Keratinocyte (primary cell): ENCODE measurements around the gene CCDC197. TPM values are rescaled to one million over a fixed set of nuclear protein-coding genes. Genes with fewer than 3 reads are reported as not detected.

Source experiments
- DNase-seq: peaks from one replicate; pipeline ENCODE4 v3.0.0-alpha.2; 2011; ENCODE audit warnings: low read depth, missing footprints, low spot score
- FAIRE-seq: peaks from 2 replicates; lab custom pipeline; 2011; peaks lifted over from hg19 to GRCh38; lab: Jason Lieb, UNC
- H2AFZ ChIP-seq: 2 replicates; pipeline ENCODE4 v1.6.0; 2012; ENCODE audit warnings: low read length, control low read depth, inconsistent platforms; ENCODE audit not compliant: control insufficient read depth
- H3K27ac ChIP-seq: 2 replicates; pipeline ENCODE4 v1.5.1; 2011; ENCODE audit warnings: low read length; ENCODE audit not compliant: control insufficient read depth, insufficient read depth
- H3K27me3 ChIP-seq: 3 replicates; pipeline ENCODE4 v1.6.0; 2011; ENCODE audit warnings: low read length; ENCODE audit not compliant: control insufficient read depth, insufficient read depth; ENCODE audit errors: extremely low read depth
- H3K36me3 ChIP-seq, 2 experiments: 2 replicates in 1 of 2; 3 replicates in 1 of 2; pipeline ENCODE4 v1.5.1; 2011; ENCODE audit warnings: low read length in 2 of 2, mild to moderate bottlenecking in 1 of 2; ENCODE audit not compliant: control insufficient read depth in 2 of 2, insufficient read depth in 2 of 2; ENCODE audit errors: extremely low read depth in 1 of 2
- H3K4me1 ChIP-seq: 3 replicates; pipeline ENCODE4 v1.5.1; 2011; ENCODE audit warnings: low read length; ENCODE audit not compliant: control insufficient read depth, insufficient read depth; ENCODE audit errors: extremely low read depth
- H3K4me2 ChIP-seq: 3 replicates; pipeline ENCODE4 v1.6.0; 2011; ENCODE audit warnings: low read depth, low read length; ENCODE audit not compliant: control insufficient read depth, insufficient read depth; ENCODE audit errors: extremely low read depth
- H3K4me3 ChIP-seq, 3 experiments: fragments of 200-600 bp in 1 of 3; sonication (generic) in 1 of 3; 2 replicates in 2 of 3; 3 replicates in 1 of 3; pipeline ENCODE4 v1.5.1; 2011 to 2016; ENCODE audit warnings: low read length in 3 of 3, mild to moderate bottlenecking in 3 of 3, control low read depth in 2 of 3, inconsistent platforms in 1 of 3, low read depth in 1 of 3, mixed read lengths in 1 of 3, mixed run types in 1 of 3, moderate library complexity in 1 of 3; ENCODE audit not compliant: control insufficient read depth in 2 of 3, insufficient read depth in 2 of 3; ENCODE audit errors: extremely low read depth in 1 of 3
- H3K79me2 ChIP-seq: 2 replicates; pipeline ENCODE4 v1.6.0; 2012; ENCODE audit warnings: low read length; ENCODE audit not compliant: control insufficient read depth, insufficient read depth
- H3K9ac ChIP-seq: 3 replicates; pipeline ENCODE4 v1.6.0; 2011; ENCODE audit warnings: low read length; ENCODE audit not compliant: control insufficient read depth, insufficient read depth; ENCODE audit errors: extremely low read depth
- H3K9me1 ChIP-seq: 3 replicates; pipeline ENCODE4 v1.6.0; 2011; ENCODE audit warnings: low read length; ENCODE audit not compliant: control insufficient read depth, insufficient read depth; ENCODE audit errors: extremely low read depth
- H3K9me3 ChIP-seq: 2 replicates; pipeline ENCODE4 v1.5.1; 2012; ENCODE audit warnings: low read depth, low read length; ENCODE audit not compliant: control insufficient read depth
- H4K20me1 ChIP-seq: 3 replicates; pipeline ENCODE4 v1.6.0; 2011; ENCODE audit warnings: low read length; ENCODE audit not compliant: control insufficient read depth, insufficient read depth; ENCODE audit errors: extremely low read depth
- EZH2 ChIP-seq: IDR thresholded peaks from one replicate; pipeline ENCODE4 v1.6.1; 2012; ENCODE audit warnings: inconsistent platforms, mild to moderate bottlenecking, low read length, moderate library complexity
- dilution Hi-C: fragments of 300-500 bp; cut with MboI; formaldehyde crosslinking; loops from one replicate; pipeline ENCODE4 v1.7.0; 2020; ENCODE audit warnings: low sequenced_read_pairs; ENCODE audit not compliant: extremely low pct_ligation_motif_present
- polyA plus RNA-seq, 5 experiments: library from polyadenylated mRNA; depleted of rRNA in 3 of 5; stranded (reverse) in 3 of 5; stranded (forward) in 1 of 5; unstranded in 1 of 5; fragments of >200 nt; gene quantifications; 1 replicate in 1 of 5; 2 replicates in 3 of 5; 3 replicates in 1 of 5; pipeline versions ENCODE4 v1.2.1 to v1.2.3, GENCODE V29; 2011 to 2012; ENCODE audit warnings: missing spikeins in 2 of 5, low read depth in 1 of 5, low replicate concordance in 1 of 5
- TF ChIP-seq, protein P1 (sequence below), 3 experiments: IDR thresholded peaks in 1 of 3; conservative IDR thresholded peaks in 1 of 3; optimal IDR thresholded peaks in 1 of 3; 2 replicates in 2 of 3; 3 replicates in 1 of 3; pipeline versions ENCODE3 to v1.5.1; 2011; ENCODE audit warnings: low read length in 3 of 3, mild to moderate bottlenecking in 3 of 3, moderate library complexity in 2 of 3, control low read depth in 1 of 3, inconsistent platforms in 1 of 3; ENCODE audit not compliant: insufficient read depth in 2 of 3; ENCODE audit errors: extremely low read depth in 1 of 3

Gene CCDC197
- polyA plus RNA-seq, 1 donor (not counting 4 experiments of a cell fraction or from before 2014, with no cell fraction given), result not detected

DNA sequence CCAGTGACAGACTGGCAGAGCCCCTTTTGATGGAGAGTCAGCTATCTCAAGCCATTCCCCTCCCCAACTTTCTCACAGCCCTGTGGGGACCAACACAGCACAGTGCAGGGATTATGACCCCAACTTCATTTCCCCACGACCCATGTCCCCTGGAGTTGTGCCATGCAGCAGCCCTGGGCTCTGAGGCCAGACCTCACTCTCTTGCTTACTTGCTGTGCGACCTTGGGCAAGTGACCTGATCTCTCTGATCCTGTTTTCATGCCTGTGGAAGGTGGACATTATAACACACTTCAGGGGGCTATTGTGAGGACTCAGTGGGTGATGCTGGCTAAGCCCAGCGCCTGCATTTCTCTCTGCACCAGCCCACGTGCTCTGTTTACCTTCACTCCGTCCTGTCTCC, 43.1 kb downstream of the CCDC197 start:
- dilution Hi-C loops, result no loop called here
- no peak overlapping the region for H3K4me3 ChIP-seq
- no peak overlapping the region for H3K4me2 ChIP-seq
- H3K27ac ChIP-seq, result no peak overlapping the region
- no peaks in the 10 kb centered on the region for H3K4me1 ChIP-seq
- H3K36me3 ChIP-seq, result peaks cover 5 to 14% of the 10 kb centered on the region in 2 experiments
- no peak overlapping the region for H3K9ac ChIP-seq
- DNase-seq (no peak), FAIRE-seq (no peak)
- H3K9me1 ChIP-seq, result no peaks in the 10 kb centered on the region
- TF ChIP-seq, protein P1, sequence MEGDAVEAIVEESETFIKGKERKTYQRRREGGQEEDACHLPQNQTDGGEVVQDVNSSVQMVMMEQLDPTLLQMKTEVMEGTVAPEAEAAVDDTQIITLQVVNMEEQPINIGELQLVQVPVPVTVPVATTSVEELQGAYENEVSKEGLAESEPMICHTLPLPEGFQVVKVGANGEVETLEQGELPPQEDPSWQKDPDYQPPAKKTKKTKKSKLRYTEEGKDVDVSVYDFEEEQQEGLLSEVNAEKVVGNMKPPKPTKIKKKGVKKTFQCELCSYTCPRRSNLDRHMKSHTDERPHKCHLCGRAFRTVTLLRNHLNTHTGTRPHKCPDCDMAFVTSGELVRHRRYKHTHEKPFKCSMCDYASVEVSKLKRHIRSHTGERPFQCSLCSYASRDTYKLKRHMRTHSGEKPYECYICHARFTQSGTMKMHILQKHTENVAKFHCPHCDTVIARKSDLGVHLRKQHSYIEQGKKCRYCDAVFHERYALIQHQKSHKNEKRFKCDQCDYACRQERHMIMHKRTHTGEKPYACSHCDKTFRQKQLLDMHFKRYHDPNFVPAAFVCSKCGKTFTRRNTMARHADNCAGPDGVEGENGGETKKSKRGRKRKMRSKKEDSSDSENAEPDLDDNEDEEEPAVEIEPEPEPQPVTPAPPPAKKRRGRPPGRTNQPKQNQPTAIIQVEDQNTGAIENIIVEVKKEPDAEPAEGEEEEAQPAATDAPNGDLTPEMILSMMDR (optimal IDR thresholded peaks at IDR 0.05 in 1 of 3, IDR thresholded peaks at IDR 0.05 in 1 of 3, conservative IDR thresholded peaks at IDR 0.05 in 1 of 3; ENCODE audit: extremely low read depth in 1 of 3, insufficient read depth in 2 of 3, low read length in 3 of 3), result no peak
- no peak for TF ChIP-seq EZH2
- no peak overlapping the region for H2AFZ ChIP-seq
- H3K9me3 ChIP-seq, result no peaks in the 10 kb centered on the region
- H3K27me3 ChIP-seq, result no peaks in the 10 kb centered on the region
- H4K20me1 ChIP-seq, result no peaks in the 10 kb centered on the region
- no peaks in the 10 kb centered on the region for H3K79me2 ChIP-seq

DNA sequence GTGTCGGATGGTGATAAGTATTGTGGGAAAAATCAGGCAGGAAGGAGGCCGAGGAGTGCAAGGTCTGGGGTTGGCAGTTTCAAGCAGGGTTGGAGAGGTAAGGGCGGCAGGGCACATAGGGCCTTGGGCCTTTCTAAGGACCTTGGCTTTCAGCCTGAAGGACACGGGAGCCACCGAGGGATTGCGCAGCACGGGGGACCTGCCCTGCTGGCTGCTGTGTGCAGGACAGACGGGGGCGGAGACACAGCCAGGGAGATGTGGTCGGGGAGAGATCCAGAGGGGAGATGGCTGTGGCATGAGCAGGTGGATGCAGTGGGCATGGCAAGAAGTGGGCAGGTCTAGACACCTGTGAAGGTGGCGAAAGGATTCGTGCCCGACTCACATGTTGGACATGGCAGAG, 43.7 kb downstream of the CCDC197 start:
- Histone ChIP-seq H4K20me1 (no peaks in the 10 kb centered on the region), H3K4me3 (no peak overlapping the region), H3K4me1 (no peaks in the 10 kb centered on the region), H3K27ac (no peak overlapping the region), H3K9me1 (no peaks in the 10 kb centered on the region), H3K9ac (no peak overlapping the region), H3K79me2 (no peaks in the 10 kb centered on the region), H3K4me2 (no peak overlapping the region), H3K27me3 (no peaks in the 10 kb centered on the region), H3K36me3 (peaks cover 7 to 14% of the 10 kb centered on the region in 2 experiments), H2AFZ (no peak overlapping the region), H3K9me3 (no peaks in the 10 kb centered on the region)
- DNase-seq (no peak), FAIRE-seq (no peak)
- TF ChIP-seq, protein P1 (optimal IDR thresholded peaks at IDR 0.05 in 1 of 3, IDR thresholded peaks at IDR 0.05 in 1 of 3, conservative IDR thresholded peaks at IDR 0.05 in 1 of 3; ENCODE audit: extremely low read depth in 1 of 3, insufficient read depth in 2 of 3, low read length in 3 of 3), result no peak
- TF ChIP-seq EZH2, result no peak
- dilution Hi-C loops, result no loop called here
